Left ventricle myocardium inferior (tissue), 1 donor: ENCODE data around the gene BAG5. TPM values are rescaled to one million over a fixed set of nuclear protein-coding genes. Genes with fewer than 3 reads are reported as not detected.
A peak's percentile ranks its signal among the peaks of the same experiment; 100 is the strongest.

Source experiments
- DNase-seq: peaks from one replicate; pipeline ENCODE4 v3.0.0-alpha.2; 2020
- H3K27ac ChIP-seq: fragments of 200-600 bp; replicated peaks from 2 replicates; pipeline ENCODE4 v1.8.0; 2021
- H3K27me3 ChIP-seq: fragments of 200-600 bp; 2 replicates; pipeline ENCODE4 v1.8.0; 2021; ENCODE audit warnings: low read depth
- H3K36me3 ChIP-seq: fragments of 200-600 bp; 2 replicates; pipeline ENCODE4 v1.8.0; 2021
- H3K4me1 ChIP-seq: fragments of 200-600 bp; 2 replicates; pipeline ENCODE4 v1.8.0; 2021
- H3K4me3 ChIP-seq: fragments of 200-600 bp; 2 replicates; pipeline ENCODE4 v1.8.0; 2021; ENCODE audit warnings: mild to moderate bottlenecking, moderate library complexity
- H3K9me3 ChIP-seq: fragments of 200-600 bp; replicated peaks from 2 replicates; pipeline ENCODE4 v1.8.0; 2021
- CTCF ChIP-seq: fragments of 200-600 bp; IDR thresholded peaks from 2 replicates; pipeline ENCODE4 v1.8.0; 2021; ENCODE audit warnings: antibody characterized with exemption, mild to moderate bottlenecking, borderline replicate concordance
- intact Hi-C: fragments of 100-400 bp; cut with micrococcal nuclease; formaldehyde crosslinking; loops from one replicate; pipeline ENCODE4 v1.11.0; 2022
- total RNA-seq: library from RNA; stranded (reverse); fragmentation: NEBNext Ultra II Directional; extraction: Animal tissue kit (Norgen Biotek cat#: 25700); gene quantifications from one replicate; pipeline ENCODE4 v1.2.1, GENCODE V29; 2021
- donor health status: DM: no; HTN: yes; CAD: no; lungs with severe emphysema.

Gene BAG5
- total RNA-seq, 1 donor from 2014 or later = 16.7 TPM

- no peak for TF ChIP-seq CTCF
- H3K9me3 ChIP-seq = no peaks in the 10 kb centered on the region
- intact Hi-C loops = loop anchor here (2.0 to 5.0 kb wide), 2 partner anchors 29 to 50 kb away; no protein-coding TSS in a partner anchor
- DNase-seq = peak; percentile 13
- H3K27ac ChIP-seq = no peak overlapping the region
- H3K27me3 ChIP-seq = no peaks in the 10 kb centered on the region
- no peak overlapping the region for H3K4me3 ChIP-seq
- no peaks in the 10 kb centered on the region for H3K36me3 ChIP-seq
- H3K4me1 ChIP-seq = peaks cover 73% of the 10 kb centered on the region
These were observed 15.0 kb downstream of the BAG5 start for GRCh38 chr14:103547455-103547940.

GRCh38 chr14:103546652-103547454, 15.6 kb downstream of the BAG5 start:
- H3K9me3 ChIP-seq = no peaks in the 10 kb centered on the region
- DNase-seq = peak; percentile 72
- no peaks in the 10 kb centered on the region for H3K27me3 ChIP-seq
- H3K36me3 ChIP-seq = no peaks in the 10 kb centered on the region
- intact Hi-C loops = loop anchor here (2.0 to 5.0 kb wide), 2 partner anchors 28 to 50 kb away; no protein-coding TSS in a partner anchor
- H3K27ac ChIP-seq = no peak overlapping the region
- H3K4me1 ChIP-seq = peaks cover 73% of the 10 kb centered on the region
- peak; percentile 93 for TF ChIP-seq CTCF
- H3K4me3 ChIP-seq = no peak overlapping the region

GRCh38 chr14:103545915-103546651, 16.4 kb downstream of the BAG5 start:
- Histone ChIP-seq H3K27ac (no peak overlapping the region), H3K4me1 (peaks cover 73% of the 10 kb centered on the region), H3K9me3 (no peaks in the 10 kb centered on the region), H3K27me3 (no peaks in the 10 kb centered on the region), H3K36me3 (no peaks in the 10 kb centered on the region), H3K4me3 (no peak overlapping the region)
- TF ChIP-seq CTCF = no peak
- peak; percentile 16 for DNase-seq
- intact Hi-C loops = loop anchor here (2.0 to 5.0 kb wide), 2 partner anchors 27 to 49 kb away; no protein-coding TSS in a partner anchor

GRCh38 chr14:103545219-103545914, 17.1 kb downstream of the BAG5 start:
- TF ChIP-seq CTCF = no peak
- Histone ChIP-seq H3K27me3 (no peaks in the 10 kb centered on the region), H3K36me3 (no peaks in the 10 kb centered on the region), H3K9me3 (no peaks in the 10 kb centered on the region), H3K27ac (peak overlapping the region; percentile 76), H3K4me1 (peaks cover 73% of the 10 kb centered on the region), H3K4me3 (no peak overlapping the region)
- intact Hi-C loops = loop anchor here (5.0 kb wide), 1 partner anchor 48 kb away; no protein-coding TSS in a partner anchor
- DNase-seq = peak; percentile 14
